ENCODE measurements around the gene SERPINC1. TPM values are rescaled to one million over a fixed set of nuclear protein-coding genes. Genes with fewer than 3 reads are reported as not detected.
"Not testable (repeated sequence)": the region's sequence is repeated elsewhere in the genome, so short reads cannot be mapped to it uniquely, and the experiment has no call there.

Gene SERPINC1
- total RNA-seq, 6 experiments from 2014 or later: 1,325 to 2,875 (median 2,199) TPM

DNA sequence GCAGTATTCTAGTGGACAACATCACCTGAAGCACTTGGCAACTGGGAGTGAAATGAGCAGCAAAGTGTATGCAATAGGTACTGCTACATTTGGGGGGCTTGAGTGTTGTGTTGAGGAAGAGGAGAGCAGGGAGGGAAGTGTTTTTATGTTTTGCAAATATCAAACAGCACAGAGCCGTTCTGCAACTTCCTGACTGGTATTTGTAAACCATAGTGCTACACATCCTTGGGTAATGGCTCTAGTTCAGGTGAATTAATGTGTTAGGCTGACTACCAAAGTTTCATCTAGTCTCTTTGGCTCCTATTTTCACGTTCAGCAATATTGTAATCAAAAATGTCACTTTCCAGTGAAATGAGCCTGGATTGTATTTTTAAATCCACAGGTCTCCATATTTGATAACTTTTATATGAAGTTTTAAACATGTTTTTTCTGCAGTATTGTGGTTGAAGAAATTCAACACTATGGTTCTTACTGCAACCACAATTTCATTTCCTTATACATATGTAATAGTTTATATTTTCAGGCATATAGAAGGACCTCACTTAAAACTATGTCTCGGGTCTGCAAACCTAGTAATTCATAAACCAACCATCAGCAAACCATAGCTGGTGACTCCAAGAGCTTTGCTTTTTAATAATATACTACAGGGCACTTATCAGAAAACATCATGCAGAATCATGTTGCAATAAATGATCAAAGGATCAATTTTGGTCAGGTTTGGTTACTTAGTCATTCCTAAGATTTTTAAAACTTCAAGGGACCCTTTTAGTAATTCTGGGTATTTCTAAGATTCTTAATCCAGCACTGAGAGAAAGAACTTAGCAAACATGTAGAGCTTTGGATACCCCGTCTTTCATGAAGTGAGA is 30.1 kb downstream of the SERPINC1 start:
- Histone ChIP-seq H3K36me3 (peaks cover 0 to 6% (median 2%) of the 10 kb centered on the region in 4 donors), H3K4me1 (no peaks in the 10 kb centered on the region), H3K9me3 (no peaks in the 10 kb centered on the region), H3K4me3 (no peak overlapping the region), H3K27me3 (no peaks in the 10 kb centered on the region), H3K27ac (no peak overlapping the region)
- TF ChIP-seq, protein P1, sequence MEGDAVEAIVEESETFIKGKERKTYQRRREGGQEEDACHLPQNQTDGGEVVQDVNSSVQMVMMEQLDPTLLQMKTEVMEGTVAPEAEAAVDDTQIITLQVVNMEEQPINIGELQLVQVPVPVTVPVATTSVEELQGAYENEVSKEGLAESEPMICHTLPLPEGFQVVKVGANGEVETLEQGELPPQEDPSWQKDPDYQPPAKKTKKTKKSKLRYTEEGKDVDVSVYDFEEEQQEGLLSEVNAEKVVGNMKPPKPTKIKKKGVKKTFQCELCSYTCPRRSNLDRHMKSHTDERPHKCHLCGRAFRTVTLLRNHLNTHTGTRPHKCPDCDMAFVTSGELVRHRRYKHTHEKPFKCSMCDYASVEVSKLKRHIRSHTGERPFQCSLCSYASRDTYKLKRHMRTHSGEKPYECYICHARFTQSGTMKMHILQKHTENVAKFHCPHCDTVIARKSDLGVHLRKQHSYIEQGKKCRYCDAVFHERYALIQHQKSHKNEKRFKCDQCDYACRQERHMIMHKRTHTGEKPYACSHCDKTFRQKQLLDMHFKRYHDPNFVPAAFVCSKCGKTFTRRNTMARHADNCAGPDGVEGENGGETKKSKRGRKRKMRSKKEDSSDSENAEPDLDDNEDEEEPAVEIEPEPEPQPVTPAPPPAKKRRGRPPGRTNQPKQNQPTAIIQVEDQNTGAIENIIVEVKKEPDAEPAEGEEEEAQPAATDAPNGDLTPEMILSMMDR (IDR thresholded peaks at IDR 0.05): no peak
- no peak for TF ChIP-seq POLR2A (IDR thresholded peaks at IDR 0.05)
- 67% methylated on average over 4 of the region's 4 CpGs for WGBS (ENCODE audit: insufficient coverage, low coverage, low lambda C conversion rate, missing lambda C conversion rate)
- ATAC-seq (no peak), DNase-seq (no peak)
- intact Hi-C loops (cut with DNase I): no loop called here

DNA sequence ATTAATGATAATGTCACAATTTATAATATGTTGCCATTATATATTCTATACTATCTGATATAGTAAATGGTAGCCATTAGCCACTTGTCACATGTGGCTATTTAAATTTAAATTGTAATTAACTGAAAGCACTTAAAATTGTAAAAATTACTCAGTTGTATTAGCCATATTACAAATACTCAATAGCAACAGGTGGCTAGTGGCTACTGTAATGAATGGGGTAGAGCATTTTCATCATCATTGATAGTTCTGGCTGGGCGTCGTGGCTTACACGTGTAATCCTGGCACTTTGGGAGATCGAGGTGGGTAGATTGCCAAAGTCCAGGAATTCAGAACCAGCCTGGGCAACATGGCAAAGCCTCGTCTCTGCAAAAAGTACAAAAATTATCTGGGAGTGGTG is 32.4 kb downstream of the SERPINC1 start:
- H3K27ac ChIP-seq: no peak overlapping the region
- H3K27me3 ChIP-seq: no peaks in the 10 kb centered on the region
- TF ChIP-seq POLR2A (IDR thresholded peaks at IDR 0.05): no peak
- TF ChIP-seq, protein P1 (IDR thresholded peaks at IDR 0.05): no peak
- intact Hi-C loops (cut with DNase I): no loop called here
- no peak for DNase-seq
- no peaks in the 10 kb centered on the region for H3K9me3 ChIP-seq
- no peaks in the 10 kb centered on the region for H3K4me1 ChIP-seq
- ATAC-seq: no peak
- H3K4me3 ChIP-seq: no peak overlapping the region
- peaks cover 0 to 6% (median 2%) of the 10 kb centered on the region in 4 donors for H3K36me3 ChIP-seq
- 81% methylated on average over 5 of the region's 5 CpGs for WGBS (ENCODE audit: insufficient coverage, low coverage, low lambda C conversion rate, missing lambda C conversion rate)

DNA sequence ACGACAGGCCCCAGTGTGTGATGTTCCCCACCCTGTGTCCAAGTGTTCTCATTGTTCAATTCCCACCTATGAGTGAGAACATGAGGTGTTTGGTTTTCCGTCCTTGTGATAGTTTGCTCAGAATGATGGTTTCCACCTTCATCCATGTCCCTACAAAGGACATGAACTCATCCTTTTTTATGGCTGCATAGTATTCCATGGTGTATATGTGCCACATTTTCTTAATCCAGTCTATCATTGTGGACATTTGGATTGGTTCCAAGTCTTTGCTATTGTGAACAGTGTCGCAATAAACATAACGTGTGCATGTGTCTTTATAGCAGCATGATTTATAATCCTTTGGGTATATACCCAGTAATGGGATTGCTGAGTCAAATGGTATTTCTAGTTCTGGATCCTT is 36.0 kb downstream of the SERPINC1 start:
- H3K4me3 ChIP-seq; DNase-seq; H3K9me3 ChIP-seq; intact Hi-C loops (cut with DNase I); H3K27me3 ChIP-seq; H3K36me3 ChIP-seq; ATAC-seq; H3K4me1 ChIP-seq; H3K27ac ChIP-seq: not testable (repeated sequence)
- WGBS (ENCODE audit: insufficient coverage, low coverage, low lambda C conversion rate, missing lambda C conversion rate): 84% methylated on average over 4 of the region's 4 CpGs

DNA sequence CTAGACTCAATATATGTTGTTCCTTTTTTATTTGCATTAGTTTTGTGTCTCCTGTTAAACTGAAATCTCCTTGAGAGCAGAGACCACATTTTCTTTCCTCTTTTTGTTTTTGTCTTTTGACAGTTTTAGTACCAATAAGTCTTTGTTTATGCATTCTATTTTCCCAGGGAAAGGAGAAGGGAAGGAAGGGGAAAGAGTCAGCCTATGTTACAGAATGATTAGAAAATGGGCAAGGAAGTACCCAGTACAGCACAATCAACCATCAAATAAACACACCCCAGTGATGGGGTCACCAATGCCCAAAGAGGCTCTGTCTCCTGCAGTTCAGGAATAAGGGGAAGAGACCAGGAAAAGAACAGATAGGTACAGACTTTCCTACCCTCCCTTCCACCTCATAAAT is 38.9 kb downstream of the SERPINC1 start:
- TF ChIP-seq, protein P1 (IDR thresholded peaks at IDR 0.05): no peak
- no peak for TF ChIP-seq POLR2A (IDR thresholded peaks at IDR 0.05)
- intact Hi-C loops (cut with DNase I): no loop called here
- ATAC-seq (no peak), DNase-seq (no peak)
- H3K27me3 ChIP-seq: no peaks in the 10 kb centered on the region
- H3K9me3 ChIP-seq: no peaks in the 10 kb centered on the region
- no peaks in the 10 kb centered on the region for H3K36me3 ChIP-seq
- no peak overlapping the region for H3K27ac ChIP-seq
- H3K4me1 ChIP-seq: no peaks in the 10 kb centered on the region
- H3K4me3 ChIP-seq: no peak overlapping the region

DNA sequence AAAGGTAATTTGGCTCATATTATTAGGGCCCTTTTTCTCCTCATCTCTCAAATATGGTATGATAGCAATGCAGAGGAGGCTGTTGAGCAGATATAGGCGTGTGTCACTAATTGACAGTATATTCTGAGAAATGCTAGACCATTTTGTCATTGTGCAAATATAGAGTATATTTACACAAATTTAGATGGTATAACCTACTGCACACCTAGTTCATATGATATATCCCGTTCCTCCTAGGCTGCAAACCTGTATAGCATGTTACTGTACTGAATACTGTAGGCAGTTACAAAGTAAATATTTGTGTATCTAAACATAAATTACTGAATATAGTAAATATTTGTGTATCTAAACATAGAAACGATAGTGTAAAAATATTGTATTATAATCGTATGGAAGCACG is 40.4 kb downstream of the SERPINC1 start:
- no peaks in the 10 kb centered on the region for H3K36me3 ChIP-seq
- intact Hi-C loops (cut with DNase I): no loop called here
- H3K4me3 ChIP-seq: no peak overlapping the region
- no peaks in the 10 kb centered on the region for H3K27me3 ChIP-seq
- H3K27ac ChIP-seq: no peak overlapping the region
- ATAC-seq (no peak), DNase-seq (no peak)
- TF ChIP-seq, protein P1 (IDR thresholded peaks at IDR 0.05): no peak
- TF ChIP-seq POLR2A (IDR thresholded peaks at IDR 0.05): no peak
- H3K4me1 ChIP-seq: no peaks in the 10 kb centered on the region
- 94% methylated on average over 5 of the region's 5 CpGs for WGBS (ENCODE audit: insufficient coverage, low coverage, low lambda C conversion rate, missing lambda C conversion rate)
- H3K9me3 ChIP-seq: no peaks in the 10 kb centered on the region
